ENCODE measurements around the gene DDIT4.

Gene DDIT4

DNA sequence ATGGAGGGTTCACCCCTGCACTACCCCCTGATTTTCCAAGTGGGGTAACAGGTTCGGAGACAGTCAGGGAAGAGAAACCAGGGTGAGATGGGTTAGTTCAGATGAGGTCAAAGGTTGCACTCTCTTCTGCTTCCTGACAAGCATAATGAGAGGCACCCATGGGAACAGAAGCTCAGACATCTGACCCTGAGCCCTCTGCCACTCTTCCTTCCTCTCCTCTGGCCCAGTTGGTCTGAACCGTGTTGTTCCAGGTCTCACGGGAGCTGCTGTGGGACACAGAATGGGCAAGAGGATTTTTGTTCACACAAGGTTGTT is 42.6 kb downstream of the DDIT4 start:
- no peak for DNase-seq (ENCODE audit: low read depth)
- no peak for TF ChIP-seq CTCF (conservative IDR thresholded peaks at IDR 0.05; ENCODE audit: low read depth, low read length)
- no peak overlapping the region for H3K4me3 ChIP-seq (ENCODE audit: low read length)

DNA sequence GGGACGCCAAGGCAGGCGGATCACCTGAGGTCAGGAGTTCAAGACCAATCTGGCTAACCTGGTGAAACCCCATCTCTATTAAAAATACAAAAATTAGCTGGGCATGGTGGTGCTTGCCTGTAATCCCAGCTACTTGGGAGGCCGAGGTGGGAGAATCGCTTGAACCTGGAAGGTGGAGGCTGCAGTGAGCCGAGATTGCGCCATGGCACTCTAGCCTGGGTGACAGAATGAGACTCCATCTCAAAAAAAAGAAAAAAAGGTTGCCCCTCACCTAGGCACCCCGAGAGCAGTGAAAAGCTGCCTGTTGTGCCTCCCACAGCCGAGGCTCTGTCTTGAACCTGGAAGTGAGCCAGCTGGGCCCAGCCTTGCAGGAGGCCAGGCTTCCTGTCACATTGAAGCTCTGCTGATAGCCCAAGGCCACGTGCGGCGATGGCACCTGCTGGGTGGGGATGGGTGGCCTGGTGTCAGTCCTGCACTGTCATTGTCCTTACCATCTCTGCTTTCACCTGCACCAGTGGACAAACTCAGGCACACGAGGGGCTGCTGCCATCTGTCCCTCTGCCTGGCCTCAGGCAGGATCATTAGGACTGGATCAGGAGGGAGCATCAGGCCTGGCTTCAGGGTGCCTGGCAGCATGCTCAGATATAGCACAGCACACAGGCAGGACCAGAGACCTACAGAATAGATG is 43.2 kb downstream of the DDIT4 start:
- no peak for TF ChIP-seq CTCF (conservative IDR thresholded peaks at IDR 0.05; ENCODE audit: low read depth, low read length)
- no peak overlapping the region for H3K4me3 ChIP-seq (ENCODE audit: low read length)
- no peak for DNase-seq (ENCODE audit: low read depth)

DNA sequence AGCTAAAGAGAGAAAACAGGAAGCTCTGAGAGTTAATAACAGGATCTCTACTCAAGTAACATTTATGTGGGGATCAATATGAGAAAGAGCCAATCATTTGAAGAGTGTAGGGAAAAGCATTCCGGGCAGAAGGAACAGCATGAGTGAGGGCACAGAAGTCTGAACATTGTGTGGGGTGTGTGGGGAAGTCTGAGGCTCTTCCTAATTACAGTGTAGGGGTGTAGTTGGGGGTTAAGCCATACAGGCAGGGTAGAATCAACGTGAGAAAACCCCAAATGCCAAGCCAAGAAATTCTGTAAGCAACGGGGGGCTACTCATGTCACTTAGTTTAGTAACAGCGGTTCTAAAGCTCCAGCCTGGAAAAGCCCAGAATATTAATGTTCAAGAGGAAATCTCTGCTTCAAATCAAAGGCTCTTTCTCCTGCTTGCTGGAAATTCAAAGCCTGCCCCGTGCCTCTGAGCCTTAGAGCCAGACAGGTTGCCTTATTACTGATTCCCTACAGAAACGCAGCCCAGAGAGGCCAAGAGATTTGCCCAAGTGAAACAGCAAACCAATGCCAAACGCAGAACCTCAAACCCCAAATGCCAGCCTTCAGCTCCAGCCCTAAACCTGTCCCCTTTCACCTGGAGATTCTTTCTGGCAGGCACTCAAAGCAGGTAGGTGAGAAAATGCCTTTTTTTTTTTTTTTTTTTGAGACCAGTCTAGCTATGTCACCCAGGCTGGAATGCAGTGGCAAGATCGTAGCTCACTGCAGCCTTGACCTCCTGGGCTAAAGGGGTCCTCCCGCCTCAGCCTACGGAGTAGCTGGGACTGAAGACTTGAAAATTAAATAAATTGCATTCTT is 44.9 kb downstream of the DDIT4 start:
- TF ChIP-seq CTCF (conservative IDR thresholded peaks at IDR 0.05; ENCODE audit: low read depth, low read length), result no peak
- DNase-seq (ENCODE audit: low read depth), result no peak

DNA sequence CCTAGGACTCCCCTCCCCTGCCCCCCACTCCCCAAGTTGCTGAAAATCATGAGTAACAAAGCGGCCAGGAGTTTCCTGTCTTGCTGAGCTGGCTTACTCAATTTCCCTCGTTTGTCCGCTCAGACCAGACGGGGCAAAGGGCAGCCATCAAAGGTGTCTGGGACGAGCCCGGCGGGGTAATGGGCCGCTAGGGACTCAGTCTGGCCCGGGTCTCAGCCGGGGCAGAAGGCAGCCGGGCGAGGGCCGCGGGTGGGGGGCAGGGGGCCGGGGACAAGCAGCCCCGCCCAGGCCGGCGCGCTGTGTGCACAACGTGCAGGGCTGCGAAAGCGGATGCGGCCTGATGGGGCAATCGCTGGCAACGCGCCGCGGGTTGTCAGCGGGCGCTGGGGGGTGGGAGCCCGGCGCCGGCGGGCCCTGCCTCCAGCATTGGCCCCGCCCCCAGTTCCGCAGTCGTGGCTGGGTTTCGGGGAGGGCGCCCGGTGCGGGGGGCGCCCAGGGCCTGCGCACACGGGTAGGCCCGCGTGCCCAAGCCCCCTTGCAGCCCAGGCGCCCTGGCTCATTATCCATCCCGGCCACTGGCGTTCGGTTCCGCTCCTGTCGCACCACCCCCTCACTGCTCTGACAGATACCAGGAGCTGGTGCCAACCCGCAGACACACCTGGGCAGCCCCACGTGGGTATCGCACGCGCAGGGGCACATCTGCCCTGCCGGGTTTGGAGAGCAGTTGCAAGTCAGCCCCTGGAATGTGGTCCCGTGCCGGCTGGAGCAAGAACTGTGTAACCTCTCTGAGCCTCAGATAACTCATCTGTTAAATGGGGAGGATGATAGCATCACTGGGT is 45.9 kb downstream of the DDIT4 start:
- H3K4me3 ChIP-seq (ENCODE audit: low read length), result peak overlapping the region; percentile 15
- no peak for TF ChIP-seq CTCF (conservative IDR thresholded peaks at IDR 0.05; ENCODE audit: low read depth, low read length)
- DNase-seq (ENCODE audit: low read depth), result no peak

More for the DNA sequence above, 44.9 kb downstream of the DDIT4 start:
- H3K4me3 ChIP-seq (ENCODE audit: low read length), result no peak overlapping the region

- no peak overlapping the region for H3K4me3 ChIP-seq (ENCODE audit: low read length)
- TF ChIP-seq CTCF (conservative IDR thresholded peaks at IDR 0.05; ENCODE audit: low read depth, low read length), result no peak
Observed at GRCh38 chr10:72320676-72321247, 47.0 kb downstream of the DDIT4 start.

GRCh38 chr10:72321248-72322029 is 47.7 kb downstream of the DDIT4 start:
- no peak overlapping the region for H3K4me3 ChIP-seq (ENCODE audit: low read length)
- TF ChIP-seq CTCF (conservative IDR thresholded peaks at IDR 0.05; ENCODE audit: low read depth, low read length), result no peak
- DNase-seq (ENCODE audit: low read depth), result no peak

More at GRCh38 chr10:72320676-72321247, 47.0 kb downstream of the DDIT4 start:
- peak; percentile 85 for DNase-seq (ENCODE audit: low read depth)
